Measurements from ENCODE around the gene NAIP.
"Not testable (repeated sequence)": the region's sequence is repeated elsewhere in the genome, so short reads cannot be mapped to it uniquely, and the experiment has no call there.

DNA sequence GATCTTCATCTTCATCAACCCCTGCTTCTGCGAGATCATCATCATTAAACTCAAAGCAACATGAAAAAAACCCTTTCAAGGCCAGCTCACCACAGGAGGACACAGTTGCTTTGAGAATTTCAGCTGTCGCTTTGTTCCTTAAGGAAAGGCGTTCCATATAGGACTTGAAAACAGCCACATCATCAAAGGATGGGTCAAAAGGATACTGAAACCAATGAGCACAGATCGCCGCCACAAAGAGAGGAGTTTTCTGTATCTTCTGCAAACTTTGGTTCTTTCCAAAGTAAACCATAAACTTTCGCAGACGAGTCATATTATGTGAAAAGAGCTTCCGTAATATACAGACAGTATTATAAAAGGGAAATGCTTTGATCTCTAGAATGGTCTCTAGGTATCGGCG, 40.3 kb downstream of the NAIP start:
- TF ChIP-seq CREB1 (CRISPR knock-in tag; IDR thresholded peaks at IDR 0.05; ENCODE audit: low read depth); POLR2AphosphoS5 (IDR thresholded peaks at IDR 0.05; ENCODE audit: low read depth); EZH2 (IDR thresholded peaks at IDR 0.05; ENCODE audit: low read depth, unreplicated experiment); EZH2phosphoT487 (IDR thresholded peaks at IDR 0.05; ENCODE audit: unreplicated experiment); JUNB (IDR thresholded peaks at IDR 0.05; ENCODE audit: unreplicated experiment); ZNF114 (CRISPR knock-in tag; IDR thresholded peaks at IDR 0.05); STAT1 (IDR thresholded peaks at IDR 0.05; ENCODE audit: unreplicated experiment); NANOG (IDR thresholded peaks at IDR 0.05; ENCODE audit: borderline replicate concordance): not testable (repeated sequence)
- TF ChIP-seq, protein P1, sequence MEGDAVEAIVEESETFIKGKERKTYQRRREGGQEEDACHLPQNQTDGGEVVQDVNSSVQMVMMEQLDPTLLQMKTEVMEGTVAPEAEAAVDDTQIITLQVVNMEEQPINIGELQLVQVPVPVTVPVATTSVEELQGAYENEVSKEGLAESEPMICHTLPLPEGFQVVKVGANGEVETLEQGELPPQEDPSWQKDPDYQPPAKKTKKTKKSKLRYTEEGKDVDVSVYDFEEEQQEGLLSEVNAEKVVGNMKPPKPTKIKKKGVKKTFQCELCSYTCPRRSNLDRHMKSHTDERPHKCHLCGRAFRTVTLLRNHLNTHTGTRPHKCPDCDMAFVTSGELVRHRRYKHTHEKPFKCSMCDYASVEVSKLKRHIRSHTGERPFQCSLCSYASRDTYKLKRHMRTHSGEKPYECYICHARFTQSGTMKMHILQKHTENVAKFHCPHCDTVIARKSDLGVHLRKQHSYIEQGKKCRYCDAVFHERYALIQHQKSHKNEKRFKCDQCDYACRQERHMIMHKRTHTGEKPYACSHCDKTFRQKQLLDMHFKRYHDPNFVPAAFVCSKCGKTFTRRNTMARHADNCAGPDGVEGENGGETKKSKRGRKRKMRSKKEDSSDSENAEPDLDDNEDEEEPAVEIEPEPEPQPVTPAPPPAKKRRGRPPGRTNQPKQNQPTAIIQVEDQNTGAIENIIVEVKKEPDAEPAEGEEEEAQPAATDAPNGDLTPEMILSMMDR (conservative IDR thresholded peaks at IDR 0.05; ENCODE audit: low read depth in 2 of 2): not testable (repeated sequence)
- TF ChIP-seq, protein P2, sequence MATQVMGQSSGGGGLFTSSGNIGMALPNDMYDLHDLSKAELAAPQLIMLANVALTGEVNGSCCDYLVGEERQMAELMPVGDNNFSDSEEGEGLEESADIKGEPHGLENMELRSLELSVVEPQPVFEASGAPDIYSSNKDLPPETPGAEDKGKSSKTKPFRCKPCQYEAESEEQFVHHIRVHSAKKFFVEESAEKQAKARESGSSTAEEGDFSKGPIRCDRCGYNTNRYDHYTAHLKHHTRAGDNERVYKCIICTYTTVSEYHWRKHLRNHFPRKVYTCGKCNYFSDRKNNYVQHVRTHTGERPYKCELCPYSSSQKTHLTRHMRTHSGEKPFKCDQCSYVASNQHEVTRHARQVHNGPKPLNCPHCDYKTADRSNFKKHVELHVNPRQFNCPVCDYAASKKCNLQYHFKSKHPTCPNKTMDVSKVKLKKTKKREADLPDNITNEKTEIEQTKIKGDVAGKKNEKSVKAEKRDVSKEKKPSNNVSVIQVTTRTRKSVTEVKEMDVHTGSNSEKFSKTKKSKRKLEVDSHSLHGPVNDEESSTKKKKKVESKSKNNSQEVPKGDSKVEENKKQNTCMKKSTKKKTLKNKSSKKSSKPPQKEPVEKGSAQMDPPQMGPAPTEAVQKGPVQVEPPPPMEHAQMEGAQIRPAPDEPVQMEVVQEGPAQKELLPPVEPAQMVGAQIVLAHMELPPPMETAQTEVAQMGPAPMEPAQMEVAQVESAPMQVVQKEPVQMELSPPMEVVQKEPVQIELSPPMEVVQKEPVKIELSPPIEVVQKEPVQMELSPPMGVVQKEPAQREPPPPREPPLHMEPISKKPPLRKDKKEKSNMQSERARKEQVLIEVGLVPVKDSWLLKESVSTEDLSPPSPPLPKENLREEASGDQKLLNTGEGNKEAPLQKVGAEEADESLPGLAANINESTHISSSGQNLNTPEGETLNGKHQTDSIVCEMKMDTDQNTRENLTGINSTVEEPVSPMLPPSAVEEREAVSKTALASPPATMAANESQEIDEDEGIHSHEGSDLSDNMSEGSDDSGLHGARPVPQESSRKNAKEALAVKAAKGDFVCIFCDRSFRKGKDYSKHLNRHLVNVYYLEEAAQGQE (IDR thresholded peaks at IDR 0.05; ENCODE audit: unreplicated experiment): not testable (repeated sequence)
- TF ChIP-seq, protein P3, sequence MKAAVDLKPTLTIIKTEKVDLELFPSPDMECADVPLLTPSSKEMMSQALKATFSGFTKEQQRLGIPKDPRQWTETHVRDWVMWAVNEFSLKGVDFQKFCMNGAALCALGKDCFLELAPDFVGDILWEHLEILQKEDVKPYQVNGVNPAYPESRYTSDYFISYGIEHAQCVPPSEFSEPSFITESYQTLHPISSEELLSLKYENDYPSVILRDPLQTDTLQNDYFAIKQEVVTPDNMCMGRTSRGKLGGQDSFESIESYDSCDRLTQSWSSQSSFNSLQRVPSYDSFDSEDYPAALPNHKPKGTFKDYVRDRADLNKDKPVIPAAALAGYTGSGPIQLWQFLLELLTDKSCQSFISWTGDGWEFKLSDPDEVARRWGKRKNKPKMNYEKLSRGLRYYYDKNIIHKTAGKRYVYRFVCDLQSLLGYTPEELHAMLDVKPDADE (IDR thresholded peaks at IDR 0.05): not testable (repeated sequence)

All from GM23338 (cell line).